B cell (primary cell): ENCODE measurements around the gene AGR3. TPM values are rescaled to one million over a fixed set of nuclear protein-coding genes. Genes with fewer than 3 reads are reported as not detected.

ENCODE experiments used
- ATAC-seq: fragments of 200-7000 bp; cut with Tn5 transposase; one replicate; pipeline ENCODE4 v1.10.0; 2021; ENCODE audit warnings: low read depth, mild to moderate bottlenecking, moderate number of reproducible peaks, moderate library complexity
- CTCF ChIA-PET: fragments of 350-600 bp; sonication (Branson Sonifier 250); formaldehyde crosslinking; loops from one replicate; lab custom pipeline; 2021; ENCODE audit warnings: antibody characterized with exemption, inconsistent platforms; lab: Charles Lee
- POLR2A ChIA-PET: fragments of 350-600 bp; sonication (Branson Sonifier 250); formaldehyde crosslinking; loops from one replicate; lab custom pipeline; 2021; ENCODE audit warnings: antibody characterized with exemption; lab: Charles Lee
- DNase-seq: peaks from one replicate; pipeline ENCODE4 v3.0.0; 2013
- H2AFZ ChIP-seq: 2 replicates; pipeline ENCODE4 v1.6.1; 2012; ENCODE audit warnings: mild to moderate bottlenecking, low read depth, low read length; ENCODE audit not compliant: insufficient read depth, poor library complexity, severe bottlenecking
- H3K27ac ChIP-seq, 2 donors: 1 replicate in 1 of 2; 2 replicates in 1 of 2; pipeline ENCODE4 v1.5.1; 2012 to 2013; ENCODE audit warnings: low read length in 2 of 2, mild to moderate bottlenecking in 2 of 2, moderate library complexity in 1 of 2
- H3K27me3 ChIP-seq, 4 experiments: fragments of 200-600 bp in 1 of 4; sonication (generic) in 1 of 4; replicated peaks in 1 of 4; 1 replicate in 2 of 4; 2 replicates in 2 of 4; pipeline versions ENCODE4 v1.6.1 to v1.7.0; 2013 to 2016; ENCODE audit warnings: low read length in 3 of 4, mild to moderate bottlenecking in 2 of 4, mixed read lengths in 1 of 4, moderate library complexity in 1 of 4; ENCODE audit not compliant: insufficient read depth in 4 of 4, control insufficient read depth in 3 of 4; ENCODE audit errors: control extremely low read depth in 1 of 4
- H3K36me3 ChIP-seq, 2 experiments: replicated peaks in 1 of 2; 1 replicate in 1 of 2; 2 replicates in 1 of 2; pipeline versions ENCODE4 v1.6.1 to v1.7.1; 2013; ENCODE audit warnings: low read length in 1 of 2; ENCODE audit not compliant: insufficient read depth in 2 of 2, control insufficient read depth in 1 of 2; ENCODE audit errors: control extremely low read depth in 1 of 2, extremely low read depth in 1 of 2
- H3K4me1 ChIP-seq, 2 donors: fragments of 200-600 bp in 1 of 2; sonication (generic) in 1 of 2; 1 replicate in 1 of 2; 2 replicates in 1 of 2; pipeline versions ENCODE4 v1.5.1 to v1.6.1; 2013 to 2017; ENCODE audit warnings: low read length in 2 of 2; ENCODE audit not compliant: control insufficient read depth in 2 of 2, insufficient read depth in 2 of 2
- H3K4me2 ChIP-seq: replicated peaks from 2 replicates; pipeline ENCODE3; 2012; ENCODE audit warnings: mild to moderate bottlenecking, low read depth, low read length; ENCODE audit not compliant: poor library complexity, severe bottlenecking
- H3K4me3 ChIP-seq, 5 experiments: fragments of 200-600 bp in 1 of 5; sonication (generic) in 1 of 5; 1 replicate in 3 of 5; 2 replicates in 2 of 5; pipeline versions ENCODE4 v1.5.1 to v1.7.0; 2011 to 2016; ENCODE audit warnings: low read length in 4 of 5, mild to moderate bottlenecking in 4 of 5, low read depth in 2 of 5, control low read depth in 1 of 5, moderate library complexity in 1 of 5; ENCODE audit not compliant: insufficient read depth in 1 of 5; ENCODE audit errors: control extremely low read depth in 1 of 5, extremely low read depth in 1 of 5
- H3K79me2 ChIP-seq: fragments of 200-600 bp; sonication (generic); one replicate; pipeline ENCODE4 v1.6.0; 2016; ENCODE audit warnings: low read length; ENCODE audit not compliant: control insufficient read depth, insufficient read depth
- H3K9ac ChIP-seq: fragments of 200-600 bp; sonication (generic); 2 replicates; pipeline ENCODE4 v1.6.1; 2017; ENCODE audit warnings: mild to moderate bottlenecking, low read length, moderate library complexity
- H3K9me3 ChIP-seq, 3 donors: one replicate each; pipeline versions ENCODE4 v1.6.1 to v1.7.1; 2013; ENCODE audit warnings: low read length in 2 of 3; ENCODE audit not compliant: control insufficient read depth in 2 of 3, insufficient read depth in 1 of 3; ENCODE audit errors: control extremely low read depth in 1 of 3
- H4K20me1 ChIP-seq: 2 replicates; pipeline ENCODE4 v1.6.0; 2012; ENCODE audit warnings: mild to moderate bottlenecking, low read length; ENCODE audit not compliant: insufficient read depth, control insufficient read depth, poor library complexity, severe bottlenecking
- H3K27ac Mint-ChIP-seq: one replicate; pipeline ENCODE4 v1.8.0; 2021; ENCODE audit warnings: mixed read lengths
- H3K27me3 Mint-ChIP-seq: one replicate; pipeline ENCODE4 v1.8.0; 2021; ENCODE audit warnings: mixed read lengths
- H3K4me1 Mint-ChIP-seq: one replicate; pipeline ENCODE4 v1.8.0; 2021; ENCODE audit warnings: mixed read lengths
- H3K4me3 Mint-ChIP-seq: one replicate; pipeline ENCODE4 v1.8.0; 2021; ENCODE audit warnings: mixed read lengths
- H3K9me3 Mint-ChIP-seq: one replicate; pipeline ENCODE4 v1.8.0; 2022; ENCODE audit warnings: mixed read lengths; ENCODE audit not compliant: insufficient read depth
- EZH2 ChIP-seq: IDR thresholded peaks from 2 replicates; pipeline ENCODE4 v1.6.1; 2012; ENCODE audit warnings: borderline replicate concordance, low read depth, mild to moderate bottlenecking, moderate library complexity, low read length; ENCODE audit not compliant: insufficient read depth, poor library complexity, severe bottlenecking
- WGBS: methylation state at CpG from one replicate; pipeline ENCODE4 v1.1.5; 2013; ENCODE audit warnings: missing lambda C conversion rate; ENCODE audit not compliant: insufficient coverage; 5-methylcytosine and 5-hydroxymethylcytosine counted together
- intact Hi-C: fragments of 100-400 bp; cut with micrococcal nuclease; formaldehyde crosslinking; loops from one replicate; pipeline ENCODE4 v1.10.0; 2022
- polyA plus RNA-seq: library from polyadenylated mRNA; depleted of rRNA; stranded (reverse); fragments of >200 nt; gene quantifications from 2 replicates; pipeline ENCODE4 v1.2.3, GENCODE V29; 2012
- total RNA-seq, 2 donors: library from RNA; stranded (reverse); fragments of 120-200 nt in 1 of 2; gene quantifications; 1 replicate in 1 of 2; 2 replicates in 1 of 2; pipeline versions ENCODE4 v1.2.3 to v1.2.4, GENCODE V29; 2013 to 2022
- TF ChIP-seq, protein P1 (sequence below): fragments of 200-600 bp; IDR thresholded peaks from one replicate; pipeline ENCODE4 v1.8.0; 2022; ENCODE audit warnings: antibody characterized with exemption, mild to moderate bottlenecking

Gene AGR3
- total and polyA plus RNA-seq, 2 donors (not counting 1 experiment from before 2014, with no cell fraction given), result not detected

DNA sequence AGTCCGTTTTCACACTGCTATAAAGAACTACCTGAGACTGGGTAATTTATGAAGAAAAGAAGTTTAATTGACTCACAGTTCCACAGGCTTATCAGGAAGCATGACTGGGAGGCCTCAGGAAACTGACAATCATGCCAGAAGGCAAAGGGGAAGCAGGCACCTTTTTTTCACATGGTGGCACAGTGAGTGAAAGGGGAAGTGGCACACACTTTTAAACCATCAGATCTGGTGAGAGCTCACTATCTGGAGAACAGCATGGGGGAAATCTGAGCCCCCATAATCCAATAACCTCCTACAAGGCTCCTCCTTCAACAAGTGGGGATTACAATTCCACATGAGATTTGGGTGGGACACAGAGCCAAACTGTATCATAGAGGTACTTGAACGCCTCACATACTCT, 30.0 kb downstream of the AGR3 start:
- peak; percentile 72 for ATAC-seq
- H3K27ac ChIP-seq, result no peak overlapping the region
- no peaks in the 10 kb centered on the region for H3K9me3 ChIP-seq
- H2AFZ ChIP-seq, result no peak overlapping the region
- no peaks in the 10 kb centered on the region for H3K27me3 ChIP-seq
- peak overlapping the region; percentile 55 for H3K4me3 Mint-ChIP-seq
- H3K27me3 Mint-ChIP-seq, result no peaks in the 10 kb centered on the region
- ChIA-PET POLR2A (interaction anchor here (0.7 kb wide), 1 partner anchor 1690 kb away, joined by 5 read pairs; no protein-coding TSS in a partner anchor), CTCF (no interaction called here)
- no peaks in the 10 kb centered on the region for H3K79me2 ChIP-seq
- peak overlapping the region; percentile 1 for H3K9ac ChIP-seq
- intact Hi-C loops, result loop anchor here (2.0 kb wide), 1 partner anchor 51 kb away; no protein-coding TSS in a partner anchor
- no peak overlapping the region for H3K4me3 ChIP-seq
- no peaks in the 10 kb centered on the region for H3K36me3 ChIP-seq
- peak overlapping the region; percentile 69 for H3K4me2 ChIP-seq
- no peaks in the 10 kb centered on the region for H3K9me3 Mint-ChIP-seq
- peak overlapping the region; percentile 53 for H3K27ac Mint-ChIP-seq
- H4K20me1 ChIP-seq, result no peaks in the 10 kb centered on the region
- H3K4me1 Mint-ChIP-seq, result peaks cover 14% of the 10 kb centered on the region
- TF ChIP-seq EZH2, result no peak
- TF ChIP-seq, protein P1, sequence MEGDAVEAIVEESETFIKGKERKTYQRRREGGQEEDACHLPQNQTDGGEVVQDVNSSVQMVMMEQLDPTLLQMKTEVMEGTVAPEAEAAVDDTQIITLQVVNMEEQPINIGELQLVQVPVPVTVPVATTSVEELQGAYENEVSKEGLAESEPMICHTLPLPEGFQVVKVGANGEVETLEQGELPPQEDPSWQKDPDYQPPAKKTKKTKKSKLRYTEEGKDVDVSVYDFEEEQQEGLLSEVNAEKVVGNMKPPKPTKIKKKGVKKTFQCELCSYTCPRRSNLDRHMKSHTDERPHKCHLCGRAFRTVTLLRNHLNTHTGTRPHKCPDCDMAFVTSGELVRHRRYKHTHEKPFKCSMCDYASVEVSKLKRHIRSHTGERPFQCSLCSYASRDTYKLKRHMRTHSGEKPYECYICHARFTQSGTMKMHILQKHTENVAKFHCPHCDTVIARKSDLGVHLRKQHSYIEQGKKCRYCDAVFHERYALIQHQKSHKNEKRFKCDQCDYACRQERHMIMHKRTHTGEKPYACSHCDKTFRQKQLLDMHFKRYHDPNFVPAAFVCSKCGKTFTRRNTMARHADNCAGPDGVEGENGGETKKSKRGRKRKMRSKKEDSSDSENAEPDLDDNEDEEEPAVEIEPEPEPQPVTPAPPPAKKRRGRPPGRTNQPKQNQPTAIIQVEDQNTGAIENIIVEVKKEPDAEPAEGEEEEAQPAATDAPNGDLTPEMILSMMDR, result no peak
- H3K4me1 ChIP-seq, result peaks cover 10 to 13% of the 10 kb centered on the region in 2 donors
- peak; percentile 59 for DNase-seq
- no CpG with 5 or more reads among the region's 2 CpGs for WGBS

DNA sequence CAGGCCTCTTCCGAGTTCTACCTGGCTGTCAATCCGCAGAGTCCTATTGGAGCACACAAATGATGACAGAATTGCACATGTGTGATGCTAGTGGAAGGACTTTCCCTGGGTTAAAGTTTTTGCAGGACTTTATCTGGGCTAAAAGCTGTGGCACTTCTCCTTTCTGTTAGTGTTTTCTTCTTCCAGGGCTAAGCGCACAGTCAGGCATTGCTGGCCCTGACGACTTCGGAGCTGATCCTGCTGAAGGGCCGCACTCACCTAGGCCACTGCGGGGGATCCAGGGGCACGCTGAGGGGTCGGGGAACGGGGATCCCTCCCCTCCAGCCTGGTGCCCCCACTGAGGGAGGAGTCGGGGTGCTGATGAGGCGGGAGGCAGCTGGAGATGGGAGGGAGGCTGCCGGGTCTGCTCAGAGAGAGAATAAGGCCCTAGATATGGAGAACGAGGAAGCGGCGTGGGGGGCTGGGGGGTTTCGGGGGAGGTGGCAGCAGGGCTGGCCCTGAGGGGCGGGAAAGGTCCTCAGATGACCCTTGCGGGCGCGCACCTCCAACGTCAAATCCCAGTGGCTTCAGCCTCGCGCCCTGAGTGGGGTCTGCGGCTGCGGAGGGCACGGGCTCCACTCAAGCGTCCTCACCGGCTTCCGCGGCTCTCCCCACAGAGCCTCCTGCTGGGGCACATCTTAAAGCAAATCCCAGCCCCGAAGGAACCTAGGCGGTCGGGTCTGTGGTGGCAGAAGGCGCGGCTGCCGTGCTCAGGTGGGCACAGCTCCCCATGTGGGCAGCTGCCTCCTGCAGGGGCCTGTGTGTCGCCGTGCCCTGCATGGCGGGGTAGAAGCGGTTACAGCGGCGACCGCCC, 30.9 kb downstream of the AGR3 start:
- H3K9me3 Mint-ChIP-seq, result no peaks in the 10 kb centered on the region
- H3K4me2 ChIP-seq, result peak overlapping the region; percentile 69
- POLR2A ChIA-PET, result no interaction called here
- peak overlapping the region; percentile 21 for H3K27ac Mint-ChIP-seq
- H3K27me3 ChIP-seq, result no peaks in the 10 kb centered on the region
- no peaks in the 10 kb centered on the region for H3K9me3 ChIP-seq
- intact Hi-C loops, result loop anchor here (2.0 kb wide), 1 partner anchor 50 kb away; no protein-coding TSS in a partner anchor
- peaks cover 10 to 13% of the 10 kb centered on the region in 2 donors for H3K4me1 ChIP-seq
- DNase-seq, result peak; percentile 45
- no peak overlapping the region for H3K9ac ChIP-seq
- TF ChIP-seq, protein P1, result no peak
- TF ChIP-seq EZH2, result no peak
- no peaks in the 10 kb centered on the region for H3K27me3 Mint-ChIP-seq
- ATAC-seq, result peak; percentile 62
- 44% methylated on average over 36 of the region's 44 CpGs for WGBS
- H2AFZ ChIP-seq, result peak overlapping the region; percentile 55
- no peaks in the 10 kb centered on the region for H3K79me2 ChIP-seq
- no peak overlapping the region for H3K27ac ChIP-seq
- peak overlapping the region; percentile 76 for H3K4me3 Mint-ChIP-seq
- H4K20me1 ChIP-seq, result no peaks in the 10 kb centered on the region
- H3K36me3 ChIP-seq, result no peaks in the 10 kb centered on the region
- CTCF ChIA-PET, result interaction anchor here (0.6 kb wide), 1 partner anchor 75 kb away, joined by 3 read pairs; no protein-coding TSS in a partner anchor
- H3K4me3 ChIP-seq, result peak overlapping the region in 3 of 5 experiments; percentile 8 to 34 (median 32)
- H3K4me1 Mint-ChIP-seq, result peaks cover 14% of the 10 kb centered on the region
